ENCODE data around the gene SRR. TPM values are rescaled to one million over a fixed set of nuclear protein-coding genes. Genes with fewer than 3 reads are reported as not detected.

SRR gene
- total RNA-seq, 2 experiments from 2014 or later: 18.7 to 23.1 TPM

- Mint-ChIP-seq H3K36me3 (ENCODE audit: low read depth) (peaks cover 50% of the 10 kb centered on the region), H3K4me1 (ENCODE audit: low read depth) (peaks cover 17% of the 10 kb centered on the region), H3K9me3 (ENCODE audit: insufficient read depth) (no peaks in the 10 kb centered on the region), H3K4me3 (no peak overlapping the region), H3K27ac (no peak overlapping the region), H3K27me3 (ENCODE audit: low read depth) (no peaks in the 10 kb centered on the region)
- POLR2A ChIA-PET: no interaction called here
- CTCF ChIA-PET: no interaction called here
- no peak for DNase-seq
- ATAC-seq: no peak
These were observed 17.6 kb downstream of the SRR start for GRCh38 chr17:2321399-2321798.

- peaks cover 52% of the 10 kb centered on the region for H3K36me3 Mint-ChIP-seq (ENCODE audit: low read depth)
- DNase-seq (no peak), ATAC-seq (no peak)
- H3K9me3 Mint-ChIP-seq (ENCODE audit: insufficient read depth): no peaks in the 10 kb centered on the region
- POLR2A ChIA-PET: interaction anchor here (1.0 to 1.1 kb wide), 2 partner anchors 12 to 14 kb away, joined by 3 to 4 read pairs; partner anchors contain the start of gene TSR1
- H3K4me1 Mint-ChIP-seq (ENCODE audit: low read depth): peaks cover 19% of the 10 kb centered on the region
- no peak overlapping the region for H3K4me3 Mint-ChIP-seq
- CTCF ChIA-PET: no interaction called here
- no peaks in the 10 kb centered on the region for H3K27me3 Mint-ChIP-seq (ENCODE audit: low read depth)
- H3K27ac Mint-ChIP-seq: peak overlapping the region; percentile 67
These were observed 20.0 kb downstream of the SRR start for GRCh38 chr17:2323629-2324314.

GRCh38 chr17:2331303-2331702 is 27.6 kb downstream of the SRR start:
- Mint-ChIP-seq H3K27me3 (ENCODE audit: low read depth) (no peaks in the 10 kb centered on the region), H3K4me3 (no peak overlapping the region), H3K9me3 (ENCODE audit: insufficient read depth) (no peaks in the 10 kb centered on the region), H3K27ac (no peak overlapping the region), H3K36me3 (ENCODE audit: low read depth) (peaks cover 27% of the 10 kb centered on the region), H3K4me1 (ENCODE audit: low read depth) (peaks cover 13% of the 10 kb centered on the region)
- ChIA-PET CTCF (interaction anchor here (0.5 to 1.4 kb wide), 4 partner anchors 11 to 276 kb away, joined by 3 to 5 read pairs (median 4); partner anchors contain the start of gene HIC1), POLR2A (interaction anchor here (1.4 kb wide), 1 partner anchor 52 kb away, joined by 3 read pairs; no protein-coding TSS in a partner anchor)
- ATAC-seq (no peak), DNase-seq (no peak)

GRCh38 chr17:2335726-2336214 is 32.0 kb downstream of the SRR start:
- peak overlapping the region; percentile 96 for H3K27ac Mint-ChIP-seq
- no peaks in the 10 kb centered on the region for H3K27me3 Mint-ChIP-seq (ENCODE audit: low read depth)
- H3K4me1 Mint-ChIP-seq (ENCODE audit: low read depth): peaks cover 11% of the 10 kb centered on the region
- no peak for DNase-seq
- H3K4me3 Mint-ChIP-seq: peak overlapping the region; percentile 99
- CTCF ChIA-PET: interaction anchor here (0.9 to 2.4 kb wide), 12 partner anchors 18 to 281 kb away, joined by 3 to 25 read pairs (median 4); partner anchors contain the start of gene HIC1
- peaks cover 12% of the 10 kb centered on the region for H3K36me3 Mint-ChIP-seq (ENCODE audit: low read depth)
- H3K9me3 Mint-ChIP-seq (ENCODE audit: insufficient read depth): no peaks in the 10 kb centered on the region
- POLR2A ChIA-PET: interaction anchor here (0.6 to 2.0 kb wide), 14 partner anchors 9 to 506 kb away, joined by 3 to 10 read pairs (median 4); partner anchors contain the start of genes HIC1, RPA1 and SMYD4
- no peak for ATAC-seq

- DNase-seq (peak; percentile 93), ATAC-seq (peak; percentile 90)
- Mint-ChIP-seq H3K27ac (peak within 1 kb of the TSS; percentile 96), H3K9me3 (ENCODE audit: insufficient read depth) (no peaks in the 10 kb centered on the region), H3K36me3 (ENCODE audit: low read depth) (peaks cover 12% of the 10 kb centered on the region), H3K4me1 (ENCODE audit: low read depth) (peaks cover 11% of the 10 kb centered on the region), H3K4me3 (peak within 1 kb of the TSS; percentile 99), H3K27me3 (ENCODE audit: low read depth) (no peaks in the 10 kb centered on the region)
- ChIA-PET POLR2A (interaction anchor here (0.6 to 2.0 kb wide), 16 partner anchors 9 to 507 kb away, joined by 3 to 10 read pairs (median 4); partner anchors contain the start of genes HIC1, RPA1 and SMYD4), CTCF (interaction anchor here (0.9 to 2.4 kb wide), 12 partner anchors 17 to 282 kb away, joined by 3 to 25 read pairs (median 4); partner anchors contain the start of gene HIC1)
These were observed 32.6 kb downstream of the SRR start, which contains the start of gene TSR1 for GRCh38 chr17:2336215-2336851. Gene TSR1, minus strand, starts transcription at chr17:2336457. Its CDS starts 30 bp downstream, at chr17:2336427.

GRCh38 chr17:2336852-2337543 is 33.2 kb downstream of the SRR start, which contains the start of gene SGSM2:
Gene SGSM2, plus strand, starts transcription at chr17:2337501. Its CDS starts 188 bp downstream, at chr17:2337689.
- DNase-seq (peak; percentile 74), ATAC-seq (peak; percentile 50)
- H3K9me3 Mint-ChIP-seq (ENCODE audit: insufficient read depth): no peaks in the 10 kb centered on the region
- ChIA-PET POLR2A (interaction anchor here (0.6 to 2.0 kb wide), 15 partner anchors 9 to 507 kb away, joined by 3 to 10 read pairs (median 4); partner anchors contain the start of genes HIC1, RPA1 and SMYD4), CTCF (interaction anchor here (0.9 to 5.0 kb wide), 11 partner anchors 16 to 616 kb away, joined by 3 to 36 read pairs (median 4); partner anchors contain the start of gene HIC1)
- H3K27ac Mint-ChIP-seq: peak within 1 kb of the TSS; percentile 96
- peaks cover 18% of the 10 kb centered on the region for H3K36me3 Mint-ChIP-seq (ENCODE audit: low read depth)
- H3K27me3 Mint-ChIP-seq (ENCODE audit: low read depth): no peaks in the 10 kb centered on the region
- peaks cover 11% of the 10 kb centered on the region for H3K4me1 Mint-ChIP-seq (ENCODE audit: low read depth)
- H3K4me3 Mint-ChIP-seq: peak within 1 kb of the TSS; percentile 99

GRCh38 chr17:2337544-2338314 is 34.0 kb downstream of the SRR start:
- Mint-ChIP-seq H3K4me3 (peak overlapping the region; percentile 99), H3K9me3 (ENCODE audit: insufficient read depth) (no peaks in the 10 kb centered on the region), H3K4me1 (ENCODE audit: low read depth) (peaks cover 16% of the 10 kb centered on the region), H3K27ac (peak overlapping the region; percentile 71), H3K27me3 (ENCODE audit: low read depth) (no peaks in the 10 kb centered on the region), H3K36me3 (ENCODE audit: low read depth) (peaks cover 20% of the 10 kb centered on the region)
- ATAC-seq (peak; percentile 47), DNase-seq (peak; percentile 58)
- POLR2A ChIA-PET: interaction anchor here (0.6 to 2.0 kb wide), 6 partner anchors 8 to 93 kb away, joined by 3 to 9 read pairs (median 3); no protein-coding TSS in a partner anchor
- CTCF ChIA-PET: interaction anchor here (1.1 to 5.0 kb wide), 6 partner anchors 11 to 617 kb away, joined by 3 to 36 read pairs (median 4); partner anchors contain the start of gene HIC1

GRCh38 chr17:2338315-2338657 is 34.5 kb downstream of the SRR start:
- Mint-ChIP-seq H3K27me3 (ENCODE audit: low read depth) (no peaks in the 10 kb centered on the region), H3K4me1 (ENCODE audit: low read depth) (peaks cover 21% of the 10 kb centered on the region), H3K27ac (peak overlapping the region; percentile 71), H3K9me3 (ENCODE audit: insufficient read depth) (no peaks in the 10 kb centered on the region), H3K4me3 (peak overlapping the region; percentile 73), H3K36me3 (ENCODE audit: low read depth) (peaks cover 20% of the 10 kb centered on the region)
- ChIA-PET POLR2A (interaction anchor here (0.6 to 1.3 kb wide), 4 partner anchors 15 to 93 kb away, joined by 3 to 4 read pairs (median 3); no protein-coding TSS in a partner anchor), CTCF (interaction anchor here (1.1 to 5.0 kb wide), 6 partner anchors 10 to 617 kb away, joined by 3 to 36 read pairs (median 4); partner anchors contain the start of gene HIC1)
- DNase-seq (no peak), ATAC-seq (no peak)

- Mint-ChIP-seq H3K27ac (no peak overlapping the region), H3K27me3 (ENCODE audit: low read depth) (no peaks in the 10 kb centered on the region), H3K4me1 (ENCODE audit: low read depth) (peaks cover 26% of the 10 kb centered on the region), H3K4me3 (no peak overlapping the region), H3K36me3 (ENCODE audit: low read depth) (peaks cover 17% of the 10 kb centered on the region), H3K9me3 (ENCODE audit: insufficient read depth) (no peaks in the 10 kb centered on the region)
- ChIA-PET CTCF (no interaction called here), POLR2A (no interaction called here)
- DNase-seq (peak; percentile 52), ATAC-seq (peak; percentile 70)
These were observed 39.7 kb downstream of the SRR start for GRCh38 chr17:2343421-2343820.

GRCh38 chr17:2344528-2344927 is 40.8 kb downstream of the SRR start:
- DNase-seq (no peak), ATAC-seq (no peak)
- peaks cover 25% of the 10 kb centered on the region for H3K4me1 Mint-ChIP-seq (ENCODE audit: low read depth)
- POLR2A ChIA-PET: no interaction called here
- no peak overlapping the region for H3K4me3 Mint-ChIP-seq
- CTCF ChIA-PET: interaction anchor here (1.1 to 1.2 kb wide), 2 partner anchors 8 to 9 kb away, joined by 3 to 4 read pairs; no protein-coding TSS in a partner anchor
- H3K27me3 Mint-ChIP-seq (ENCODE audit: low read depth): no peaks in the 10 kb centered on the region
- peaks cover 17% of the 10 kb centered on the region for H3K36me3 Mint-ChIP-seq (ENCODE audit: low read depth)
- no peaks in the 10 kb centered on the region for H3K9me3 Mint-ChIP-seq (ENCODE audit: insufficient read depth)
- no peak overlapping the region for H3K27ac Mint-ChIP-seq

Data from activated CD8-positive, alpha-beta T cell treated with anti-CD3 and anti-CD28 coated beads, Interleukin-2, amount 10 ng/mL, durations not matched to agents 7 days and 5 days (primary cell).